ENCODE results near the gene SMTN. TPM values are rescaled to one million over a fixed set of nuclear protein-coding genes. Genes with fewer than 3 reads are reported as not detected.

The SMTN gene
- total and polyA plus RNA-seq, 7 experiments from 2014 or later, result 1.1 to 14.9 (median 4.4) TPM

DNA sequence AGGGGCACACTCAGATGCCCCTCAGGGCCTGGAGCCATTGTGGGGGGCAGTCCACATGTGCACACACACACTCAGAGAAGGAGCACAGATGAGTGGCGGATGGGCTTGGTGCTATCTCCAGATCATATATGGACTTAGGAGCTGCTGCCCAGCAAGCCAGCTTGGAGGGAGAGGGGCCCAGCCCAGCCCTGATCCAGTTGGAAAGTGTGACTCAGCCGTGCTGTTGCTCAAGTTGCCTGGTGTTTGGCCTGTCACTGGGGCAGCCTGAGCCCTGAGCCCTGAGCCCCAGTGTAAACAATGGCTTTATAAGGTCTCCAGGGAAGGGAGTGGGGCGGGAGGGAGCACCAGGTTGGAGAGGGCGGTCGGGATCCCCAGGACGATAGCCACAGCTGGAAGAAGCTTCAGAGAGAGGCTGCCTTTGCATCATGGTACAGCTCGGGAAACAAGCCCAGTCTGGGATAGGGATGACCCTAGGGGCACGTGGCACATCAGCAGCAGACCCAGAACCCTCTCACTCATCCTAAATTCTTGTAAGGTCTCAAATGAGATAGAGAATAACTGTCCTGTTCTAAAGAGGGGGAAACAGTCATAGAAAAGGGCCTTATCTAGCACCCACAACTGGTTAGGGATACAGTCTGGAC is 21.4 kb downstream of the SMTN start:
- Histone ChIP-seq H3K9me3 (ENCODE audit: control insufficient read depth in 2 of 3, low read length in 3 of 3) (no peaks in the 10 kb centered on the region), H3K36me3 (ENCODE audit: control insufficient read depth in 2 of 3, insufficient read depth in 3 of 3, low read length in 3 of 3) (peaks cover 0 to 14% (median 0%) of the 10 kb centered on the region in 3 experiments), H3K27me3 (ENCODE audit: control insufficient read depth in 2 of 2, insufficient read depth in 2 of 2, low read length in 2 of 2) (no peaks in the 10 kb centered on the region), H3K4me3 (ENCODE audit: low read length) (no peak overlapping the region), H3K27ac (ENCODE audit: low read depth, low read length) (no peak overlapping the region), H3K4me1 (ENCODE audit: control insufficient read depth in 2 of 2, insufficient read depth in 2 of 2, low read length in 2 of 2) (peaks cover 8 to 11% of the 10 kb centered on the region in 2 donors)
- H3K4me3 Mint-ChIP-seq, result no peak overlapping the region
- peak overlapping the region in 4 of 9 donors; percentile 37 to 48 (median 44) for H3K27ac Mint-ChIP-seq
- no peaks in the 10 kb centered on the region for H3K9me3 Mint-ChIP-seq
- ChIA-PET POLR2A (interaction anchor here (0.6 to 0.9 kb wide), 2 partner anchors 35 to 181 kb away, joined by 3 to 6 read pairs; no protein-coding TSS in a partner anchor), CTCF (interaction anchor here (1.0 kb wide), 1 partner anchor 128 kb away, joined by 3 read pairs; no protein-coding TSS in a partner anchor)
- peaks cover 0 to under 1% (median 0%) of the 10 kb centered on the region in 5 donors for H3K27me3 Mint-ChIP-seq
- intact Hi-C loops (cut with micrococcal nuclease), result loop anchor here in 1 of 2 donors (10.0 kb wide), 1 partner anchor 532 kb away; no protein-coding TSS in a partner anchor
- DNase-seq (peak in 1 of 9 donors; percentile 7), ATAC-seq (no peak)
- H3K4me1 Mint-ChIP-seq, result peaks cover 7 to 20% (median 14%) of the 10 kb centered on the region in 7 donors
- H3K36me3 Mint-ChIP-seq, result no peaks in the 10 kb centered on the region

DNA sequence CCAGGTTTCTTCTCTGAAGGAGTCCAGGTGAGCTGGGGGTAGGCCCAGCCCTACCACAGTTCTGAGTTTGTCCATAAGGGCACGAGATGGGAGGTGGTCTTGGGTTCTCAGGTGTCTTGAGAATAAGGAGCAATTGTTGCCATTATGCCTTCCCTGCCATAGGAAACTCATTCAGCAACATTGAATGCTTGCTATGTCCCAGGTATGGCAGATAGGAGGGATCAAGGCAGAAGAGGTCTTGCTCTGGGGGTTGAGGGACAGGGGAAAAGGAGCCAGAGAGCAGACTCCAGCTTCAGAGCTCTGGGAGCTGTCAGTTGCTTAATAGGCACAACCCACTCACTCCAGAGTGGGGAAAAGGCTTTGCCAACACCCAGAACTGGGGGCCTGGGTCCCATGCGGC is 22.0 kb downstream of the SMTN start:
- Mint-ChIP-seq H3K27ac (peak overlapping the region in 5 of 9 donors; percentile 17 to 43 (median 25)), H3K9me3 (no peaks in the 10 kb centered on the region), H3K4me1 (peaks cover 12 to 25% (median 19%) of the 10 kb centered on the region in 7 donors), H3K4me3 (peak overlapping the region in 1 of 10 donors; percentile 65), H3K36me3 (no peaks in the 10 kb centered on the region), H3K27me3 (peaks cover 0 to 3% (median 0%) of the 10 kb centered on the region in 5 donors)
- no peak for DNase-seq
- ChIA-PET POLR2A (no interaction called here), CTCF (no interaction called here)
- intact Hi-C loops (cut with micrococcal nuclease), result loop anchor here in 1 of 2 donors (10.0 kb wide), 1 partner anchor 532 kb away; no protein-coding TSS in a partner anchor
- Histone ChIP-seq H3K4me1 (ENCODE audit: control insufficient read depth in 2 of 2, insufficient read depth in 2 of 2, low read length in 2 of 2) (peaks cover 8 to 16% of the 10 kb centered on the region in 2 donors), H3K4me3 (ENCODE audit: low read length) (no peak overlapping the region), H3K27ac (ENCODE audit: low read depth, low read length) (no peak overlapping the region), H3K36me3 (ENCODE audit: control insufficient read depth in 2 of 3, insufficient read depth in 3 of 3, low read length in 3 of 3) (peaks cover 0 to 14% (median 0%) of the 10 kb centered on the region in 3 experiments), H3K9me3 (ENCODE audit: control insufficient read depth in 2 of 3, low read length in 3 of 3) (no peaks in the 10 kb centered on the region), H3K27me3 (ENCODE audit: control insufficient read depth in 2 of 2, insufficient read depth in 2 of 2, low read length in 2 of 2) (no peaks in the 10 kb centered on the region)
- no peak for ATAC-seq

DNA sequence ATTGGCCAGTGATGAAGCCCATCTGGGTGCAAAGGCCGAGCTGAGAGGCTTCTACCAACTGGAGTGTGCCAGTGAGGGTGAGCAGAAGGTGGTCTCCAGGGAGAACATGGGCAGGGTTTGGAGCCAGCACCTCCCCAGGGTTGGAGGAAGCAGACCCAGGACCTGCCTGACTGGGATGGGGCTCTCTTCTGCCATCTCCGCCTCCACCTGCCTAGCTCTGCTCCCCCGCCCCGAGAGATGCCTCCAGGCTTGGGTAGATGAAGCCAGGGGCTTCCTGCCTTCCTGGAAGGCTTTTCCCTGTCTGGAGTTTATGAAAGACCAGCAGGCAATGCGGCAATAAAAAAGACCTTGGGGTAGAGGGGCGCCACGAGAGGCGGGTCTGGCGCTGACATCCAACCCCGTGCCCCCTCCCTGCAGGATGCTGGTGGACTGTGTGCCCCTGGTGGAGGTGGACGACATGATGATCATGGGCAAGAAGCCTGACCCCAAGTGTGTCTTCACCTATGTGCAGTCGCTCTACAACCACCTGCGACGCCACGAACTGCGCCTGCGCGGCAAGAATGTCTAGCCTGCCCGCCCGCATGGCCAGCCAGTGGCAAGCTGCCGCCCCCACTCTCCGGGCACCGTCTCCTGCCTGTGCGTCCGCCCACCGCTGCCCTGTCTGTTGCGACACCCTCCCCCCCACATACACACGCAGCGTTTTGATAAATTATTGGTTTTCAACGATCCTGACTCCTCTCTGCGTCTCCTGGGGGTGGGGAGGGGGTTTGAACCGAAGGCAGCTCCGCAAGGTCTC is 23.0 kb downstream of the SMTN start:
- Histone ChIP-seq H3K27me3 (ENCODE audit: control insufficient read depth in 2 of 2, insufficient read depth in 2 of 2, low read length in 2 of 2) (no peaks in the 10 kb centered on the region), H3K36me3 (ENCODE audit: control insufficient read depth in 2 of 3, insufficient read depth in 3 of 3, low read length in 3 of 3) (peaks cover 0 to 14% (median 0%) of the 10 kb centered on the region in 3 experiments), H3K9me3 (ENCODE audit: control insufficient read depth in 2 of 3, low read length in 3 of 3) (no peaks in the 10 kb centered on the region), H3K27ac (ENCODE audit: low read depth, low read length) (no peak overlapping the region), H3K4me1 (ENCODE audit: control insufficient read depth in 2 of 2, insufficient read depth in 2 of 2, low read length in 2 of 2) (peaks cover 8 to 16% of the 10 kb centered on the region in 2 donors), H3K4me3 (ENCODE audit: low read length) (no peak overlapping the region)
- ATAC-seq, result no peak
- POLR2A ChIA-PET, result interaction anchor here (1.0 kb wide), 1 partner anchor 19 kb away, joined by 3 read pairs; no protein-coding TSS in a partner anchor
- Mint-ChIP-seq H3K4me1 (peaks cover 12 to 26% (median 20%) of the 10 kb centered on the region in 7 donors), H3K4me3 (peak overlapping the region in 1 of 10 donors; percentile 61), H3K27ac (peak overlapping the region in 3 of 9 donors; percentile 11 to 51 (median 39)), H3K36me3 (no peaks in the 10 kb centered on the region), H3K9me3 (no peaks in the 10 kb centered on the region), H3K27me3 (peaks cover 0 to 3% (median 0%) of the 10 kb centered on the region in 5 donors)
- CTCF ChIA-PET, result interaction anchor here (0.5 kb wide), 1 partner anchor 181 kb away, joined by 3 read pairs; no protein-coding TSS in a partner anchor
- DNase-seq, result no peak
- intact Hi-C loops (cut with micrococcal nuclease), result loop anchor here in 1 of 2 donors (10.0 kb wide), 1 partner anchor 531 kb away; no protein-coding TSS in a partner anchor

DNA sequence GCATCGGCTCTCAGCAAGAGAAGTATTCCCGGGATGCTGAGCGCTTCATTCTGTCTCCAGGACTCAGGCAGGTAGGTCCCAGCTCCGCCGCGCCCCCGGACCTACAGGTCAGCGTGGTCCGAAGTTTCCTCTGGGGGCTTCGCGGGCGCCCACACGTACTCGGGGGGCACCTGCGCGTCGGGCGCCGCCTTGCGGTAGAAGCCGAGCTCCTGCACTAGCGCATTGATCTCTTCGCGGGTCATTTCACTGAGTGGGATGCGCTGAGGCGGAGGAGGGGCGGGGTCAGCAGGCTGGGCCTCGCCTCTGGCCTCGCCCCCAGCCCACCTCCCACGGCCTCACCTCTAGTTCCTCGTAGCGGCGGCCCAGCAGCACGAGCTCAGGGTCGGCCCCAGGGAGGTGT is 23.8 kb downstream of the SMTN start:
- Histone ChIP-seq H3K4me1 (ENCODE audit: control insufficient read depth in 2 of 2, insufficient read depth in 2 of 2, low read length in 2 of 2) (peaks cover 8 to 16% of the 10 kb centered on the region in 2 donors), H3K36me3 (ENCODE audit: control insufficient read depth in 2 of 3, insufficient read depth in 3 of 3, low read length in 3 of 3) (peaks cover 0 to 14% (median 0%) of the 10 kb centered on the region in 3 experiments), H3K9me3 (ENCODE audit: control insufficient read depth in 2 of 3, low read length in 3 of 3) (no peaks in the 10 kb centered on the region), H3K27me3 (ENCODE audit: control insufficient read depth in 2 of 2, insufficient read depth in 2 of 2, low read length in 2 of 2) (no peaks in the 10 kb centered on the region), H3K4me3 (ENCODE audit: low read length) (no peak overlapping the region), H3K27ac (ENCODE audit: low read depth, low read length) (no peak overlapping the region)
- CTCF ChIA-PET, result interaction anchor here (0.5 kb wide), 1 partner anchor 182 kb away, joined by 3 read pairs; no protein-coding TSS in a partner anchor
- intact Hi-C loops (cut with micrococcal nuclease), result loop anchor here (5.0 to 10.0 kb wide), 5 partner anchors 42 to 530 kb away; partner anchors contain the start of genes PIK3IP1 (in 1 of the 2) and RNF185 (in 1 of the 2)
- Mint-ChIP-seq H3K27ac (no peak overlapping the region), H3K27me3 (peaks cover 0 to 3% (median 0%) of the 10 kb centered on the region in 5 donors), H3K4me1 (peaks cover 12 to 26% (median 20%) of the 10 kb centered on the region in 7 donors), H3K9me3 (no peaks in the 10 kb centered on the region), H3K36me3 (no peaks in the 10 kb centered on the region), H3K4me3 (no peak overlapping the region)
- DNase-seq (no peak), ATAC-seq (no peak)
- POLR2A ChIA-PET, result interaction anchor here (1.0 kb wide), 1 partner anchor 20 kb away, joined by 3 read pairs; no protein-coding TSS in a partner anchor

DNA sequence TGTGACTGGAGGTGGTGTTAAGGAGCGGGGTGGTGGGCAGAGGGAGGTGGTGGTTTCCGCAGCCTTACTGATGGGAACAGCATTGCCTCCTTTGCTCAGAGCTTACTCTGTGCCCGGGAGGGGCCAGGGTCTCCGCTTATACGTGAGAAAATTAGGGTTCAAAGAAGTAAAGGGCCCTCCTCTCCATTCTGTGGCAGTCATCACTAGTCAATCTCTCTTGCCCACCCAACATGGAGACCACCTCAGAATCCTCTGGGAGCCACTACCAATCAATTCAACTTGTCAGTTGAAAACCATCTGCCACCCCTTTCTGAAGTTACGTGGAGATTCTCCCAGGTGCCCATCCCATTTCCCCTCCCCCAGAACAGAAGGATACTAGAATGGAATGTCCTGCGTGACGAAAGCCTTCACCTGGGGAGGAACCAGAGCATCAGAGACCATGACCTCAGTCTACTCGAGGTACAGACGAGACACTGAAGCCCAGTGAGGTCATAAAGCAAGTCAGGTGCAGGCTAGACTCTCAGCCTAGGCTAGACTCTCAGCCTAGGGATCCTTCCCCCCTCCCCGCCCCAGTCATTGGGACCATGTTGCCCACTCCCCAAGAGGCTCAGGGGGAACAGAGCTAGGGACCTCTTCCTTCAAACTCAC is 24.3 kb downstream of the SMTN start:
- intact Hi-C loops (cut with micrococcal nuclease), result loop anchor here (5.0 to 10.0 kb wide), 5 partner anchors 42 to 529 kb away; partner anchors contain the start of genes PIK3IP1 (in 1 of the 2) and RNF185 (in 1 of the 2)
- H3K36me3 ChIP-seq (ENCODE audit: control insufficient read depth in 2 of 3, insufficient read depth in 3 of 3, low read length in 3 of 3), result peaks cover 0 to 14% (median 0%) of the 10 kb centered on the region in 3 experiments
- no peaks in the 10 kb centered on the region for H3K9me3 ChIP-seq (ENCODE audit: control insufficient read depth in 2 of 3, low read length in 3 of 3)
- POLR2A ChIA-PET, result interaction anchor here (1.0 kb wide), 1 partner anchor 21 kb away, joined by 3 read pairs; no protein-coding TSS in a partner anchor
- H3K4me1 ChIP-seq (ENCODE audit: control insufficient read depth in 2 of 2, insufficient read depth in 2 of 2, low read length in 2 of 2), result peaks cover 8 to 16% of the 10 kb centered on the region in 2 donors
- Mint-ChIP-seq H3K36me3 (no peaks in the 10 kb centered on the region), H3K27me3 (peaks cover 0 to 3% (median 0%) of the 10 kb centered on the region in 5 donors), H3K4me1 (peaks cover 12 to 26% (median 20%) of the 10 kb centered on the region in 7 donors), H3K9me3 (no peaks in the 10 kb centered on the region), H3K4me3 (peak overlapping the region in 7 of 10 donors; percentile 5 to 96 (median 89)), H3K27ac (peak overlapping the region in 4 of 9 donors; percentile 64 to 95 (median 88))
- CTCF ChIA-PET, result no interaction called here
- no peak for DNase-seq
- no peak for ATAC-seq
- H3K27ac ChIP-seq (ENCODE audit: low read depth, low read length), result no peak overlapping the region
- no peak overlapping the region for H3K4me3 ChIP-seq (ENCODE audit: low read length)
- H3K27me3 ChIP-seq (ENCODE audit: control insufficient read depth in 2 of 2, insufficient read depth in 2 of 2, low read length in 2 of 2), result no peaks in the 10 kb centered on the region
